HEK293 (cell line): ENCODE data around the gene HDAC7.

Experiments
- CTCF ChIA-PET: fragments of 350-600 bp; formaldehyde crosslinking; extraction: SDS; loops from one replicate; lab custom pipeline; 2021; ENCODE audit warnings: antibody characterized with exemption; lab: Yijun Ruan, JAX
- POLR2A ChIA-PET: fragments of 300-600 bp; formaldehyde crosslinking; extraction: SDS; loops from one replicate; lab custom pipeline; 2020; ENCODE audit warnings: antibody characterized with exemption, inconsistent platforms; lab: Yijun Ruan, JAX
- H3K27ac ChIP-seq: fragments of 200-500 bp; sonication (Bioruptor generic); 2 replicates; pipeline ENCODE4 v1.5.1; 2014; ENCODE audit warnings: low read depth, low read length, control low read depth, inconsistent platforms; ENCODE audit errors: extremely low read depth
- H3K36me3 ChIP-seq, 2 experiments: fragments of 200-500 bp in 1 of 2; sonication (Bioruptor generic) in 1 of 2; 1 replicate in 1 of 2; 2 replicates in 1 of 2; pipeline ENCODE4 v1.5.1; 2014 to 2017; ENCODE audit warnings: inconsistent platforms in 2 of 2, low read length in 2 of 2; ENCODE audit not compliant: control insufficient read depth in 2 of 2, insufficient read depth in 1 of 2
- H3K4me1 ChIP-seq: fragments of 200-500 bp; sonication (Bioruptor generic); 2 replicates; pipeline ENCODE4 v1.5.1; 2014; ENCODE audit warnings: mild to moderate bottlenecking, low read length, inconsistent platforms; ENCODE audit not compliant: control insufficient read depth, insufficient read depth
- H3K4me3 ChIP-seq: 2 replicates; pipeline ENCODE4 v1.5.1; 2011; ENCODE audit warnings: low read depth, mild to moderate bottlenecking, control low read depth, low read length, moderate library complexity
- H3K9me3 ChIP-seq: fragments of 200-500 bp; sonication (Bioruptor generic); 2 replicates; pipeline ENCODE4 v1.5.1; 2014; ENCODE audit warnings: low read depth, low read length, inconsistent platforms; ENCODE audit not compliant: control insufficient read depth, insufficient read depth
- MZF1 ChIP-seq: fragments of 450-650 bp; formaldehyde crosslinking; IDR thresholded peaks from 2 replicates; pipeline ENCODE4 v1.5.1; 2017; ENCODE audit warnings: missing biosample characterization, missing genetic modification characterization, borderline replicate concordance
- OSR2 ChIP-seq: fragments of 450-650 bp; formaldehyde crosslinking; IDR thresholded peaks from 2 replicates; pipeline ENCODE4 v1.5.1; 2016; ENCODE audit warnings: missing biosample characterization, missing genetic modification characterization
- SETDB1 ChIP-seq: IDR thresholded peaks from one replicate; pipeline ENCODE4 v1.6.1; 2017; ENCODE audit warnings: mild to moderate bottlenecking, low read length, moderate library complexity, mixed read lengths; ENCODE audit not compliant: insufficient read length
- SP2 ChIP-seq: fragments of 450-650 bp; formaldehyde crosslinking; IDR thresholded peaks from 2 replicates; pipeline ENCODE4 v1.5.1; 2016; ENCODE audit warnings: missing biosample characterization, missing genetic modification characterization
- ZIC2 ChIP-seq: fragments of 450-650 bp; formaldehyde crosslinking; IDR thresholded peaks from 2 replicates; pipeline ENCODE4 v1.5.1; 2016; ENCODE audit warnings: missing biosample characterization, missing genetic modification characterization
- ZNF132 ChIP-seq: fragments of 450-650 bp; formaldehyde crosslinking; IDR thresholded peaks from 2 replicates; pipeline ENCODE4 v1.5.1; 2017; ENCODE audit warnings: missing biosample characterization, missing genetic modification characterization, borderline replicate concordance
- ZNF324 ChIP-seq: fragments of 450-650 bp; formaldehyde crosslinking; IDR thresholded peaks from 2 replicates; pipeline ENCODE4 v1.5.1; 2016; ENCODE audit warnings: missing biosample characterization, missing genetic modification characterization
- ZNF426 ChIP-seq: fragments of 450-650 bp; formaldehyde crosslinking; IDR thresholded peaks from 2 replicates; pipeline ENCODE4 v1.5.1; 2017; ENCODE audit warnings: missing biosample characterization, missing genetic modification characterization, mild to moderate bottlenecking, inconsistent platforms, moderate library complexity
- ZNF501 ChIP-seq: fragments of 450-650 bp; formaldehyde crosslinking; IDR thresholded peaks from 2 replicates; pipeline ENCODE4 v1.5.1; 2016; ENCODE audit warnings: missing biosample characterization, missing genetic modification characterization
- ZNF555 ChIP-seq: fragments of 450-650 bp; formaldehyde crosslinking; conservative IDR thresholded peaks from 2 replicates; pipeline ENCODE4 v1.5.1; 2017; ENCODE audit warnings: missing biosample characterization, mild to moderate bottlenecking, missing genetic modification characterization, inconsistent platforms
- ZNF561 ChIP-seq: fragments of 450-650 bp; IDR thresholded peaks from 2 replicates; pipeline ENCODE4 v1.5.1; 2018; ENCODE audit warnings: missing biosample characterization, missing genetic modification characterization, borderline replicate concordance
- ZNF660 ChIP-seq: fragments of 450-650 bp; IDR thresholded peaks from 2 replicates; pipeline ENCODE4 v1.5.1; 2018; ENCODE audit warnings: missing biosample characterization, mild to moderate bottlenecking, missing genetic modification characterization
- ZNF791 ChIP-seq: fragments of 450-650 bp; formaldehyde crosslinking; IDR thresholded peaks from 2 replicates; pipeline ENCODE4 v1.5.1; 2016; ENCODE audit warnings: missing biosample characterization, missing genetic modification characterization
- ZNF843 ChIP-seq: fragments of 450-650 bp; formaldehyde crosslinking; IDR thresholded peaks from 2 replicates; pipeline ENCODE4 v1.5.1; 2016; ENCODE audit warnings: missing biosample characterization, missing genetic modification characterization
- TF ChIP-seq, protein P1 (sequence below): fragments of 450-650 bp; formaldehyde crosslinking; IDR thresholded peaks from 2 replicates; pipeline ENCODE4 v1.5.1; 2017; ENCODE audit warnings: missing biosample characterization, mild to moderate bottlenecking, missing genetic modification characterization, moderate library complexity

Gene HDAC7

DNA sequence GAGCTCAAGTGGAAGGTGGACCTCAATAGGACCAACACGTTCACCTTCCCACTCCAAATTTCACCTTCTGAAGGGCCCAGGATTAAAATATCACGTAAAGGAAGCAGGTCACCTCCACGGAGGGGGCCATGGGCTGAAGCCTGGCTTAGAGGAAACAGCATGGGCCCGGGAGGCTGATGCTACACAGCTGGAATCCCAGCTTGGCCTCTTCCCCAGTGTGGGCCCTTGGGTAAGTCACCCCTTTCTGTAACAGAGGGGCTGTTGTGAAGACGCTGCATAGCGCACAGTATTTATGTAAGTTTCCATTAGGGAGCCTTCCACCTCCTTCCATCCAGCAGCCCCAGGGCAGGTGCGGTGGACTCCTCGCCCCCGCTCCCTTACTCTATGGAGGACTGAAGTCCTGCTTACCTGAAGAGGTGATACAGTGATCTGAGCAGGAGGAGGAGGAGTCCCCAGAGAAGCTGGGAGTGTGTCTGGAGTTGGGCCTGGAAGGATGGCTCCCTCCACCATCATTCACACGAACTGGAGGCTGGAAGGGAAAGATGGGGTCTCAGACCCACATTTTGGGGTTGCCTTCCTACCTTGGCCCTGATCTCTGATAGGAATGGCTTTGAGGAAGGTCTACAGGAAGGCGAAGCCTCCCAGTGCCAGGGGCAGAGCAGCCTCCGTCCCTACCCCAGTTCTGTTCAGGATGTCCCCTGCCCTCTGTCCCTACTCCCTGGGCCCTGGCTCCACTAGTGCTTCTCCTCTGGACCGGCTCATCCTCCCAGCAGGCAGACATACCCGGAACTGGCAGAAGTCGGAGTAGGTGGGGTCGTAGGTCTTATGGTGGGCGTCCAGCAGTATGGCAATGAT, 37.2 kb upstream of the HDAC7 start:
- no peak for TF ChIP-seq ZNF660 (tag by site-specific recombination)
- no peak for TF ChIP-seq ZNF791 (tag by site-specific recombination)
- no peak for TF ChIP-seq ZNF132 (tag by site-specific recombination)
- peak; percentile 31; the same call in 1 of the 2 replicates for TF ChIP-seq ZIC2 (tag by site-specific recombination)
- TF ChIP-seq SP2 (tag by site-specific recombination), result no peak
- TF ChIP-seq ZNF843 (tag by site-specific recombination), result no peak
- TF ChIP-seq, all 188 proteins: peak for 1
- Histone ChIP-seq H3K4me3 (no peak overlapping the region), H3K27ac (no peak overlapping the region), H3K36me3 (no peaks in the 10 kb centered on the region), H3K4me1 (no peaks in the 10 kb centered on the region), H3K9me3 (no peaks in the 10 kb centered on the region)
- ChIA-PET POLR2A (no interaction called here), CTCF (interaction anchor here (0.6 to 1.7 kb wide), 3 partner anchors 18 to 115 kb away, joined by 4 to 5 read pairs (median 5); no protein-coding TSS in a partner anchor)

DNA sequence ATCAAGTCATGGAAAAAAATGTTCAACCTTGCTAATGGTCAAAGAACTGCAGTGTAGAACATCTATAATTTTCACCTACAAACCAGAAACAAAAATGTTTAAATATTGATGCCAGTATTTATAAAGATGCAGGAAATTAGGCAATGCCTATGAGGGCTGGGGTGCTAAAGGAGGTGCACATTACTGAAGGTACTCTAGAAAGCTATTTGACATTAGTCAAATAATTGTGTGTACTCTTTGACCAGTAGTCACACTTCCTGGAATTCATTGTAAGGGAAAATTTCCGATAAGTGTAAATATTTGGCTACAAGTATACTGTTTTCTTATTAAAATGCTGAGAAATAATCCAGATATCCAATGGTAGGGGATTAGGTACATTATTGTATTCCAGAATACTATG, 36.4 kb upstream of the HDAC7 start:
- Histone ChIP-seq H3K4me3 (no peak overlapping the region), H3K4me1 (no peaks in the 10 kb centered on the region; the same call in 1 of the 2 replicates), H3K27ac (no peak overlapping the region), H3K9me3 (no peaks in the 10 kb centered on the region), H3K36me3 (no peaks in the 10 kb centered on the region)
- ChIA-PET POLR2A (no interaction called here), CTCF (interaction anchor here (1.1 to 1.3 kb wide), 3 partner anchors 17 to 141 kb away, joined by 3 to 5 read pairs (median 4); no protein-coding TSS in a partner anchor)
- TF ChIP-seq MZF1 (tag by site-specific recombination) (peak; percentile 89; the same call in 1 of the 2 replicates), ZNF324 (no peak), ZNF555 (tag by site-specific recombination) (no peak)

DNA sequence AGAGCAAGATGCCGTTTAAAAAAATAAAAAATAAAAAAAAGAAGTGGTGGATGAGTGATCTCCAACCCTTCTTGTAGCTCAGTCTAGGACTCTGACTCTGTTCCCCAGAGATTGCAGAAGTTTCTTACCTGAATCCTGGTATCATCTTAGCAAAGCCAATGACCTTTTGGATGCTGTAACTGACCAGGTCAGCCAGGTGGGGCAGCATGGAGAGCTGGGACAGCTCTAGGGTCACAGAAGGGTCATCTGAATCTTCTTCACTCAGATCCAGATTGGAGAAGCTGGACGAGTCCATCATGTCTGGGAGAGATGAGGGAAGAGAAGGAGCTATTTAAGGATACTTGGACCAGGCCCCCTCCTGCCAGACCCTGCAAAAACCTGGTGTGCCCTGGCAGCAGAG, 35.8 kb upstream of the HDAC7 start:
- no peak overlapping the region for H3K4me3 ChIP-seq
- POLR2A ChIA-PET, result no interaction called here
- H3K36me3 ChIP-seq, result no peaks in the 10 kb centered on the region
- peaks cover 3% of the 10 kb centered on the region; the same call in 1 of the 2 replicates for H3K4me1 ChIP-seq
- no peak overlapping the region for H3K27ac ChIP-seq
- CTCF ChIA-PET, result interaction anchor here (1.1 to 1.3 kb wide), 3 partner anchors 16 to 140 kb away, joined by 3 to 5 read pairs (median 4); no protein-coding TSS in a partner anchor
- no peaks in the 10 kb centered on the region for H3K9me3 ChIP-seq
- no peak for TF ChIP-seq ZNF561 (tag by site-specific recombination)
- 0 out of 2 replicates have a peak, but pooled peaks have one; percentile 3 for TF ChIP-seq ZNF426 (tag by site-specific recombination)

DNA sequence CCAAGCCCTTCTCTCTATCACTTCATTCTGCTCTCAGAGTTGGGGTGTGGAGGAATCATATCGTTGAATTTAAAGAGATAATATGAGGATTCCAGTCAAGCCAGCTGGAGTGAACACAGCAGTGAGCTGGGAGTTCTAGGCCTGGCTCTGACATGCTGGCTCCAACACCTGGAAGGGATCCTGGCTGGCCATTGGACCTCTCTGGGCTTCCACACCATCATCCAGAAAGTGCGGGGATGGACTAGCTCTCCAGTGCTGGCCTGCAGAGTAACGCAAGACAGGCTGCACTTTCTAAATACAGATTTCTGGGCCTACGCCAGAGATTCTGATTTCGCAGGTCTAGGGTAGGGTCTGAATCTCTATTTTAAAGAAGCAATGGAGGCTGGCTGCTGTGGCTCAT, 34.8 kb upstream of the HDAC7 start:
- Histone ChIP-seq H3K4me3 (no peak overlapping the region), H3K9me3 (no peaks in the 10 kb centered on the region), H3K4me1 (peaks cover 3% of the 10 kb centered on the region; the same call in 1 of the 2 replicates), H3K36me3 (no peaks in the 10 kb centered on the region), H3K27ac (no peak overlapping the region)
- CTCF ChIA-PET, result interaction anchor here (0.5 kb wide), 1 partner anchor 11 kb away, joined by 3 read pairs; no protein-coding TSS in a partner anchor
- POLR2A ChIA-PET, result no interaction called here
- TF ChIP-seq ZNF501 (tag by site-specific recombination), result no peak
- no peak for TF ChIP-seq SETDB1
- TF ChIP-seq, protein P1, sequence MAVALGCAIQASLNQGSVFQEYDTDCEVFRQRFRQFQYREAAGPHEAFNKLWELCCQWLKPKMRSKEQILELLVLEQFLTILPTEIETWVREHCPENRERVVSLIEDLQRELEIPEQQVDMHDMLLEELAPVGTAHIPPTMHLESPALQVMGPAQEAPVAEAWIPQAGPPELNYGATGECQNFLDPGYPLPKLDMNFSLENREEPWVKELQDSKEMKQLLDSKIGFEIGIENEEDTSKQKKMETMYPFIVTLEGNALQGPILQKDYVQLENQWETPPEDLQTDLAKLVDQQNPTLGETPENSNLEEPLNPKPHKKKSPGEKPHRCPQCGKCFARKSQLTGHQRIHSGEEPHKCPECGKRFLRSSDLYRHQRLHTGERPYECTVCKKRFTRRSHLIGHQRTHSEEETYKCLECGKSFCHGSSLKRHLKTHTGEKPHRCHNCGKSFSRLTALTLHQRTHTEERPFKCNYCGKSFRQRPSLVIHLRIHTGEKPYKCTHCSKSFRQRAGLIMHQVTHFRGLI, result no peak
- no peak for TF ChIP-seq OSR2 (tag by site-specific recombination)
